GM11168 (cell line): Measurements from ENCODE around the gene GABRG3.

ENCODE experiments used
- in situ Hi-C: fragments of 300-500 bp; cut with MboI; formaldehyde crosslinking; loops from one replicate; pipeline ENCODE4 v1.12.0; 2022; ENCODE audit warnings: low sequenced_read_pairs; ENCODE audit not compliant: unreplicated experiment

The GABRG3 gene

GRCh38 chr15:27438403-27439375 lies 467.7 kb downstream of the GABRG3 start:
- in situ Hi-C loops = no loop called here

GRCh38 chr15:27441120-27441519 lies 470.1 kb downstream of the GABRG3 start:
- in situ Hi-C loops = no loop called here

GRCh38 chr15:27448234-27448633 lies 477.3 kb downstream of the GABRG3 start:
- in situ Hi-C loops = no loop called here

GRCh38 chr15:27448986-27449385 lies 478.0 kb downstream of the GABRG3 start:
- in situ Hi-C loops = no loop called here

GRCh38 chr15:27449941-27450340 lies 479.0 kb downstream of the GABRG3 start:
- in situ Hi-C loops = no loop called here

GRCh38 chr15:27454281-27455075 lies 483.5 kb downstream of the GABRG3 start:
- in situ Hi-C loops = no loop called here

GRCh38 chr15:27456807-27457206 lies 485.8 kb downstream of the GABRG3 start:
- in situ Hi-C loops = no loop called here

GRCh38 chr15:27457766-27458165 lies 486.8 kb downstream of the GABRG3 start:
- in situ Hi-C loops = no loop called here

- in situ Hi-C loops = no loop called here
Measured at GRCh38 chr15:27458345-27459084, 487.5 kb downstream of the GABRG3 start.

- in situ Hi-C loops = no loop called here
Measured at GRCh38 chr15:27459836-27460235, 488.9 kb downstream of the GABRG3 start.

GRCh38 chr15:27461181-27461580 lies 490.2 kb downstream of the GABRG3 start:
- in situ Hi-C loops = no loop called here

- in situ Hi-C loops = no loop called here
Measured at GRCh38 chr15:27463525-27464088, 492.6 kb downstream of the GABRG3 start.

- in situ Hi-C loops = no loop called here
Measured at GRCh38 chr15:27464941-27465612, 494.1 kb downstream of the GABRG3 start.

- in situ Hi-C loops = no loop called here
Measured at GRCh38 chr15:27466758-27467157, 495.8 kb downstream of the GABRG3 start.

- in situ Hi-C loops = no loop called here
Measured at GRCh38 chr15:27468151-27468591, 497.2 kb downstream of the GABRG3 start.

GRCh38 chr15:27473845-27474244 lies 502.9 kb downstream of the GABRG3 start:
- in situ Hi-C loops = no loop called here

GRCh38 chr15:27475395-27475794 lies 504.4 kb downstream of the GABRG3 start:
- in situ Hi-C loops = no loop called here

GRCh38 chr15:27479296-27480140 lies 508.5 kb downstream of the GABRG3 start:
- in situ Hi-C loops = no loop called here

GRCh38 chr15:27480141-27480530 lies 509.2 kb downstream of the GABRG3 start:
- in situ Hi-C loops = no loop called here
